HepG2 (cell line): ENCODE data around the gene GMPPA. TPM values are rescaled to one million over a fixed set of nuclear protein-coding genes. Genes with fewer than 3 reads are reported as not detected.
A peak's percentile ranks its signal among the peaks of the same experiment; 100 is the strongest.

ENCODE experiments used
- HINFP ChIP-seq: sonication (generic); formaldehyde crosslinking; IDR thresholded peaks from 2 replicates; pipeline ENCODE4 v1.4.0; 2020; ENCODE audit warnings: low read depth, mild to moderate bottlenecking, missing genetic modification reagents
- HNF1A ChIP-seq, 2 experiments: sonication (generic) in 1 of 2; formaldehyde crosslinking in 1 of 2; IDR thresholded peaks; 2 replicates each; pipeline versions ENCODE4 v1.4.0 to v1.6.1; 2016 to 2020; ENCODE audit warnings: borderline replicate concordance in 1 of 2, low read depth in 1 of 2, mild to moderate bottlenecking in 1 of 2, missing genetic modification reagents in 1 of 2
- HOXA7 ChIP-seq: sonication (generic); formaldehyde crosslinking; IDR thresholded peaks from 2 replicates; pipeline ENCODE4 v1.8.1; 2022; ENCODE audit warnings: mild to moderate bottlenecking, missing genetic modification reagents, moderate library complexity
- JUN ChIP-seq: sonication (generic); formaldehyde crosslinking; IDR thresholded peaks from 2 replicates; pipeline ENCODE4 v1.4.0; 2020; ENCODE audit warnings: mild to moderate bottlenecking, missing genetic modification reagents
- KLF9 ChIP-seq: IDR thresholded peaks from 2 replicates; pipeline ENCODE4 v1.6.1; 2016; ENCODE audit warnings: low read depth
- KMT2B ChIP-seq: IDR thresholded peaks from 2 replicates; pipeline ENCODE4 v1.6.1; 2016; ENCODE audit warnings: missing genetic modification reagents, missing compliant biosample characterization
- MTF1 ChIP-seq: sonication (generic); formaldehyde crosslinking; IDR thresholded peaks from 2 replicates; pipeline ENCODE4 v1.5.0; 2020; ENCODE audit warnings: missing genetic modification reagents
- MXD4 ChIP-seq: IDR thresholded peaks from 2 replicates; pipeline ENCODE4 v1.6.1; 2016; ENCODE audit warnings: mild to moderate bottlenecking, missing biosample characterization, missing genetic modification reagents
- NFIB ChIP-seq: sonication (generic); formaldehyde crosslinking; IDR thresholded peaks from 2 replicates; pipeline ENCODE4 v1.9.0; 2021; ENCODE audit warnings: missing genetic modification reagents, mild to moderate bottlenecking, borderline replicate concordance
- RERE ChIP-seq: IDR thresholded peaks from 2 replicates; pipeline ENCODE4 v1.6.1; 2016; ENCODE audit warnings: low read depth, missing genetic modification reagents, missing compliant biosample characterization
- RFX1 ChIP-seq: fragments of 450-650 bp; IDR thresholded peaks from 2 replicates; pipeline ENCODE4 v1.6.1; 2017
- SMC3 ChIP-seq: IDR thresholded peaks from 2 replicates; pipeline ENCODE4 v1.6.1; 2011; ENCODE audit warnings: low read length, improper control_type of control experiment
- ZNF263 ChIP-seq: sonication (generic); formaldehyde crosslinking; IDR thresholded peaks from 2 replicates; pipeline ENCODE4 v1.4.0; 2020; ENCODE audit warnings: missing genetic modification reagents
- ZNF512B ChIP-seq: sonication (generic); formaldehyde crosslinking; IDR thresholded peaks from 2 replicates; pipeline ENCODE4 v1.5.1; 2020; ENCODE audit warnings: missing genetic modification reagents, mild to moderate bottlenecking, borderline replicate concordance
- ZNF674 ChIP-seq: sonication (generic); formaldehyde crosslinking; IDR thresholded peaks from 2 replicates; pipeline ENCODE4 v1.5.0; 2020; ENCODE audit warnings: low read depth, mild to moderate bottlenecking, missing genetic modification reagents
- polyA plus RNA-seq, 8 experiments: library from polyadenylated mRNA; depleted of rRNA in 3 of 8; stranded (reverse) in 7 of 8; unstranded in 1 of 8; fragments of >200 nt; fragmentation: Illumina TruSeq in 4 of 8; extraction: Trizol in 4 of 8; gene quantifications; 2 replicates each; pipeline versions ENCODE4 v1.2.1 to v1.2.3, GENCODE V29; 2011 to 2016; ENCODE audit warnings: low read depth in 4 of 8, missing spikeins in 1 of 8, mixed read lengths in 1 of 8; ENCODE audit not compliant: insufficient read depth in 1 of 8
- total RNA-seq, 5 experiments: library from RNA; depleted of rRNA; stranded (reverse); fragments of >200 nt; fragmentation: Illumina TruSeq; extraction: Trizol; gene quantifications; 2 replicates each; pipeline ENCODE4 v1.2.3, GENCODE V29; 2016; ENCODE audit warnings: low read depth in 1 of 5

The GMPPA gene
- total and polyA plus RNA-seq, 2 of the 13 experiments (the other 11 are each of a cell fraction or from before 2014, with no cell fraction given), result 81.1 to 106 TPM

GRCh38 chr2:219498280-219499057, at the start of gene GMPPA (continued):
- no peak for TF ChIP-seq ZNF512B (CRISPR knock-in tag)
- no peak for TF ChIP-seq MTF1 (CRISPR knock-in tag)
- TF ChIP-seq ZNF263 (CRISPR knock-in tag), result 0 out of 2 replicates have a peak, but pooled peaks have one; percentile 2
- no peak for TF ChIP-seq HINFP (CRISPR knock-in tag)
- no peak for TF ChIP-seq SMC3
- TF ChIP-seq JUN (CRISPR knock-in tag), result no peak
- no peak for TF ChIP-seq RFX1
- TF ChIP-seq NFIB (CRISPR knock-in tag), result no peak
- TF ChIP-seq HOXA7 (CRISPR knock-in tag), result no peak
- no peak for TF ChIP-seq KLF9 (CRISPR knock-in tag)
- no peak; the same call in 1 of the 2 replicates for TF ChIP-seq RERE (CRISPR knock-in tag)
- TF ChIP-seq ZNF674, result 0 out of 2 replicates have a peak, but pooled peaks have one; percentile 27
- no peak; the same call in 1 of the 2 replicates for TF ChIP-seq KMT2B (CRISPR knock-in tag)
- TF ChIP-seq HNF1A (IDR thresholded peaks at IDR 0.05; ENCODE audit: low read depth), result no peak
- peak; percentile 55; the same call in 1 of the 2 replicates for TF ChIP-seq HNF1A (CRISPR knock-in tag; IDR thresholded peaks at IDR 0.05; ENCODE audit: borderline replicate concordance)
- TF ChIP-seq MXD4 (CRISPR knock-in tag), result no peak
